GM18526 (cell line): Measurements from ENCODE around the gene EDC3.

ENCODE experiments used
- POLR2A ChIP-seq: IDR thresholded peaks from 3 replicates; pipeline ENCODE4 v1.6.1; 2011; ENCODE audit not compliant: insufficient read length; ENCODE audit errors: extremely low read depth

The EDC3 gene

DNA sequence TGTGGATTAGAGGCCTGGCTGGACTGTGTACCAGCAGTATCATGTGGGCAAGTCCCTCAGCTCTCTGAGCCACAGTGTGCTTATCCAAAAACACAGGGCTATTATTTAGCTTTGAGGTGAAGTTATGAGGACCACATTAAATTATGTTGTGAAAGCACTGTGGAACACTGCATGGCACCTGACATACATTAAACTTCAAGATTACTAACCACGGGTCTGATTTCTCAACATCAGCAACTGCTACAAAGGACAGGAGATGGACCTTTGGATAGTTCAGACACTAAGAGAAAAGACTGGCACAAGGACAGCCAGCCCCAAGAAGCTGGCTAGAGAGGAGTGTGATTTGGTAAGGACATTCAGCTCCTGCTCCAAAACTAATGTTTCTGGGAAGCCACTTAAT is 58.8 kb downstream of the EDC3 start:
- TF ChIP-seq POLR2A, result no peak

DNA sequence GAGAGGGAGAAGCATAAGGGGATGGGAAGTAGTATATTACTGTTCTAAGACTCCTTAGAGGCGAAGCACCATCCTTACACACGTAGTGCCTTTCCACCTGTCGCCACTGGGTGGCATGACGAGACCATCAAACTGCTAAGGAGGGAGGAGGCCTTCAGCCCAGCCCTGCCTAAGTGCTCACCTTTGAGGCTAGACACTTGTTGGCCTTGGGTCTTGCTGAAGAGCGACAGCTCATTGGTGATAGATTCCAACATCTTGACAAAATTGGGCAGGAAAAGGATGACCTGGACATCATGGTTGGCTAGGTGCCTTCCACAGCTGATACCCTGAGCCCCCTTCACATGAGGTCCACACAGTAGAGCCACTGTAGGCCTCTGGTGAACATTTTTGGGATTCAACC is 60.6 kb downstream of the EDC3 start:
- no peak for TF ChIP-seq POLR2A

DNA sequence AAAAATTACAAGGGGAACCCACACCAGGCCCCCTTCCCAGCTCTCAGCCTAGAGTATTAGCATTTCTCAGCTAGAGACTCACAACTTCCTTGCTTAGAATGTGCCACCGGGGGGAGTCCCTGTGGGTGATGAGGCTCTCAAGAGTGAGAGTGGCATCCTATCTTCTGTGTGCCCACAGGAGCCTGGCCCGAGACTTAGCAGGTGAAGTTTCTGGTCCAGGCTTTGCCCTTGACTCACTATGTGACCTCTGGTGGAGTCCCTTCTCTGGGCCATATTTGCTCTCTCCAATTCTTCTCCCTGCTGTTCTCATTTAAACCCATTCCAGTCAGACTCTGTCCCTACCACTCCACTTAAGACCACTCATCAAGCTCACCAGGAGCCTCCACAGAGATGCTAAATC is 62.0 kb downstream of the EDC3 start:
- TF ChIP-seq POLR2A, result no peak

DNA sequence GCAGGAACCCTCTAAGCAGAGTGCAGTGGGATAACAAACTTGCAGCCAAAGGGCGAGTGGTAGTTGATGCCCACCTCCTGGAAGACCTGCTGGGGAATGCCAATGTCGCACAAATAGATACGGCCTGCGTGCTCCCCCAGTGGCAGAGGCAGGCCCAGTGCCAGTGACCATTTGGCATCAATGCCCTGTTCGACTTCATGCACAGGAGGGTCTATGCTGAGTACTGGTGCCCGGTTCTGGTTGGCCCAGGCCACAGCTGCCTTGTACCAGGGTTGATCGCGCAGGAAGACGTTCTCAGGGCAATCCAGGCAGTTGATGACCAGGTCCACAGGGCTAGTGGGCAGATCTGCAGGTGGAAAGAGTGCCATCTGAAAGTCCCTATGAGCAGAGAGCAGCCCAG is 63.2 kb downstream of the EDC3 start:
- no peak for TF ChIP-seq POLR2A

DNA sequence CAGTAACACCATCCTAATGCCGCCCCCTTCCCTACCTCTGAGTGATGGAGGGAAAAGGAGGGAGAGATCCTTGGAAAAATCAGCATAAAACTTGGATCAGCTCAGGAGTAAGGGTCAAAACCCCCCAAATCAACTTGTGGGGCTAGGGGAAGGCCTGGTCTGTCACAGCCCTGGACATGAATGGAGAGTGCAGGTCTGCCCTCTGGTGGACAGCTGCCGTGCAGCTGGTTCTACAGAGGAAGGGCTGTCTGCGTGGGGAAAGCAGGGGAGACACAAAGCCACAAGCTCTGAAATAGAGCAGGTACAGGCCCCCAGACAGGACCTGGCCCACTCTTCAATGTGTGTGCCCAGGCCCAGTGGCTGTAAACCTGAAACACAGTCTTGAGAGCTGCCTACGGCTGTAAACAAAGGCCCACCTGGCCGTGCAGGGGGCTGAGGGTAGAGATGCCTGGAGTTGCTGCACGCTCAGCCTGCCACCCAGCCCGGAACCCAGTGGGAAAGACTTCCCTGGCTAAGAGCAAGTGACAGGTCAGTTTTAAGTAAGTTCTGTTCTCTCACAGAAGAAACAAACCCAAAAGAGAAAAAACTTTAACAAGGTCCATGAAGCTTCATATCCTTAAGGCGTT is 63.8 kb downstream of the EDC3 start:
- TF ChIP-seq POLR2A, result no peak

DNA sequence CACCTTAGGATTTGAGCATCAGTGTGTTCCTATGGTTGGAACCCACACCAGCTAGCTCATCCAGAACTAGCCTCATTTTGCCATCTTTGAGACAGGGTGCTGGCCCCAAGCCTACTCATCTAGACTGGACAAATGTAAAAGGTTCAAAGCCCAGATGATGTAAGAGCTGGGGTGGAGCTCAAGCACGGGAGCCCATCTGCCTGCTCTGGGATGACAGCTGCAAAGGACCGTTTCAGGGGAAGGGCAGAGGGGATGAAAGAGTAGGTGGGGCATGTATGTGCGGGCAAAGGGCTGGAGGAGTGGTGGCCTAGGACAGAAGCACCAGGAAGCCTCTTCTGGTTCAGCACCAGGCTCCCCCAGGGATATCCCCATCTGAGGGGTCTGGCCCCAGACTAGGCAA is 64.4 kb downstream of the EDC3 start:
- TF ChIP-seq POLR2A, result no peak

DNA sequence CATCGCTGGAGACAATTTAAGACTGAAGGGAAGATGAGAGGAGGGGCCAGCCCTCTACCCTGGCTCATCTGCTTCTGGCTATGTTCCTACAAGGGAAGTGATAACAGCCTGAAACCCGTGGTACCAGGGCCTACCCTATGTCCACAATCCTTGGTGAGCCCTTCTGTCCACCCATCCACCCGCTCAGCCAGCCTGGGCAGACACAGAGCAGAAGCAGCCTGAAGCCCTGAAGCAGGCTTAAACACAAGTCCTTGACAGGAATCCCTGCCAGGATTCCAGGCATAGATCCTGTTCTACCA is 64.8 kb downstream of the EDC3 start:
- TF ChIP-seq POLR2A, result no peak

DNA sequence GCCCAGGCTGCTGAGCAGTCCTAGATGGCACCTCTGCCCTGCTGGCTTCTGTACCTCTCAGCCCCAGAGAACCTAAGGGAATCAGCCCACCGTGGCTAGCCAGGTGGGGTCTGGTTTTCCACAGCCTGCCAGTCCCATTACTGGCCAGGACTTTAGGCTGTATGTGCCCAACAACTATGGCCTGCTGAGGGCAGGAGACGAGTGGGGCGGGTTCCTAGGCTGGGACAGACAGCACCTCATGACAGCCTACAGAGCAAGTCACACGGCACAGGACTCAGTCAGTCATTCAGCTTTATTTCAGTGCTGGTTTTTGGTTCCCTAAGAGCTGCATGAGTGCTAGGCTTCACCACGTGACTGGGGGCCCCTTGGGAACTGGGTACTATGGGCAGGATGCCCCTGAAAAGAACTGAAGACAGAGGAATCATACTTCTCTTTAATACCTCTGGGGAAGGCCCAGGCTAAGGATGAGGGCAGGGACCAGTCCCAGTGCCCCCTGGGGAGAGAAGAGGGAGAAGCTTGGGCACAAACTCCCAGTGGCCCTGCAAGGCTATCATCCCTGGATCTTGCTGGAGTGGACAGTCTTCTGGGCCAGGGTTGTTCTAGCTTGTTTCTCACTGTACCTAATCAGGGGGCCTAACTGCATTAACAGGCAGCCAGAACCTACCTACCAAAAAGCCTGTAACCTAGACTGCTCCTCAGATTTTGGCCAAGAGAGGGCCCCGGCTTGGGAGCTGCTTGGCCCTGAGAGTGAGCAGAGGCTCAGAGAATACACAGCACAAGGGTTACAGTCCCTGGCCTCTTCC is 65.3 kb downstream of the EDC3 start:
- no peak for TF ChIP-seq POLR2A

DNA sequence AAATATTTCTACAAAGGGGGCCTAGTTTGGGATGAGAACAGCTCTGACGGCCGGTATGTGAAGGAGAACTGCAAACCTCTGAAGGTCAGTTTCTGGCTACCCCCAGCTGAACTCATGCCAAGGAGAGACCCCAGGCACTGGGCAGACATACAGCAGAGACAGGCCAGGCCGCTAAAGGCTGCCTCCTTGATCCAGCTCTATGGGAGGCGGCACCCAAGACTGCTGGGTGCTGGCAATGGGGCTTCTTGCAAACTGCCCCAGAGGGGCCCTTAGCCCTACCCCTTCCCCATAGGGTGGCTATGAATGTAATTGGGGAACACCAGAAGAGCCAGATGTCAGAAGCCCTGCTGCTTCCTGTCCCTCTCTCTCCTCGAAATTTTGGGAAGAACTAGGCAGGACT is 66.9 kb downstream of the EDC3 start:
- no peak for TF ChIP-seq POLR2A

DNA sequence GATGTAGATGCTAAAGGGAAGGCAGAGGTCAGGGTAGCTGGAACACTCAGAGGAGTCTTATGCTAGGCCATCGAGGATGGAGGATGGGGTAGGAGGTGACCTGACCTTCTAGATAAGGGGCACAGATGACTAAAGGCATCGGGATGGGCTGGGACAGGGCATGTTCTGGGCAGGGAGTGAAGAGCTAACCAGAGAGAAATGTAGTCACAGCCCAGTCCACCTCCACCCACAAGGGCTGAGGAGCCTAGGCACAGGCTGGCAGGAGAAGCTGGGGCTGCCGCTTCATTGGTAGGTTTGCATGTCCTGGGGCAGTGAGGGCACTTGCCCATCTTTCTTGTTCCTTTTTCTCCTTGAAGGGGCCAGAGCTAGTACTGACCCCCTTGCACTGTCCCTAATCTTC is 67.6 kb downstream of the EDC3 start:
- no peak for TF ChIP-seq POLR2A

DNA sequence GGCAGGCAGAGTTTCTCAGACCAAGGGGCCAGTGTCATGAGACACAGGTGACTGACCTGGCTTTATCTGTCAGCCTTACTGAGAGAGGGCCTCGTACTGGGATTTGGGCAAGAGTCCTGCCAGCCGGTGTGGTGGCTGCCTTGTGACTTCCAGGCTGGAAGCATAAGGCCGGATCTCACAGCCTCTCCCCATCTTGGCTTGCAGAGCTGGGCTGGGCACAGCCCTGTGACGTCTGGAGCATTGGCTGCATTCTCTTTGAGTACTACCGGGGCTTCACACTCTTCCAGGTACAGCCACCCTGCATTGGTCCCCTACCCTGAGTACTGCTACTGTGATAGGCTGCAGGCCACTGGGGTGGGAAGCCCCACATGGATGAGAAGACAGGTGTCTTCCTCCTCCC is 68.1 kb downstream of the EDC3 start:
- TF ChIP-seq POLR2A, result no peak

DNA sequence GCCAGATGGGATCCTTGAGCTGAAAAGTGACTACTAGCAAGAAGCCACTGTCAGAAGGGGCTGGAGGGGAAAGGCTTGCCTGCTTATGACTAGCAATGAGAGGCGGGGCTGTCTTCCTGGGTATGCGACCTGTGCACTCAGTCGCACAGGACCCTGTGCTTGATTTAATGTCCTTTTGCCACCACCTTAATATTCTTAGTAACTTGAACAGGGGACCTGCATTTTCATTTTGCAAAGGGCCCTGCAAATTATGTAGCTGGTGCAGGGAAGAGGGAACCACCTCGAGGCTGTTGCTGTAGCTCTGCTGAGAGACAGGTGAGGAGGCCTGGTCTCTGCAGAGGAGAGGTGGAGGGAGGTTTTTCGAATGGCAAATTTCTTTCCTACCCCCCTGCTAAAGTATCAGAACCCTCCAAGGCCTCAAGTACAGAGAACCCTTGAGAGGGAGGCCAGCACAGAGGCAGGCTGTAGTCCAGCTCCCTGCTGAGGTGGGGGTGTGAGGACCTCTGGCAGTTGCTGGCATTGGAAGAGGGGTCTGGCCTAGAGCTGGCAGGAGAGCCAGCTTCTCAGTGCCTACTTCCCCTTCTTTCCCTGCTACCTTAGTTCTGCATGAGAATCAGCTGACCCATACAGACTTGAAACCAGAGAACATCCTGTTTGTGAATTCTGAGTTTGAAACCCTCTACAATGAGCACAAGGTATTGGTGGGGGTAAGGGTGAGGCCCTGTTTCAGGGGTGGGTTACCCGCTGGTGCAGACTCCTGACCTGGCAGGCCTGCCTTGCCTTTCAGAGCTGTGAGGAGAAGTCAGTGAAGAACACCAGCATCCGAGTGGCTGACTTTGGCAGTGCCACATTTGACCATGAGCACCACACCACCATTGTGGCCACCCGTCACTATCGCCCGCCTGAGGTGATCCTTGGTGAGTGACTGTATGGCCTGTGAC is 68.8 kb downstream of the EDC3 start:
- no peak for TF ChIP-seq POLR2A

DNA sequence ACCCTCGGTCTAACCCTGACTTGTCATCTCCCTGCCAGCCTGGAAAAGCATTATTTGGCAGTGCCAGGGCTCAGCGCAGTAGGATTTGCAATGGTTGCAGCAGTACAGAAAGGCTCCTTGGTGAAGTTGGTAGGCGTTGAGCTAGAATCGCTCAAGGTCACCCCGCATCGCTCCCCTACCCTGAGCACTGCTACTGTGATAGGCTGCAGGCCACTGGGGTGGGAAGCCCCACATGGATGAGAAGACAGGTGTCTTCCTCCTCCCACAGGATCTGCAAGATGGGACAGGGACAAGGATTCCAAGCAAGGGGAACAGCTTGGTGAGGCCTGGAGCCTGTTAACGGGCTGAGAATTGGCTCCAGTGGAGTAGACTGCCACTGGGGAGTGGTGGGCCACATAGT is 69.5 kb downstream of the EDC3 start:
- TF ChIP-seq POLR2A, result no peak

DNA sequence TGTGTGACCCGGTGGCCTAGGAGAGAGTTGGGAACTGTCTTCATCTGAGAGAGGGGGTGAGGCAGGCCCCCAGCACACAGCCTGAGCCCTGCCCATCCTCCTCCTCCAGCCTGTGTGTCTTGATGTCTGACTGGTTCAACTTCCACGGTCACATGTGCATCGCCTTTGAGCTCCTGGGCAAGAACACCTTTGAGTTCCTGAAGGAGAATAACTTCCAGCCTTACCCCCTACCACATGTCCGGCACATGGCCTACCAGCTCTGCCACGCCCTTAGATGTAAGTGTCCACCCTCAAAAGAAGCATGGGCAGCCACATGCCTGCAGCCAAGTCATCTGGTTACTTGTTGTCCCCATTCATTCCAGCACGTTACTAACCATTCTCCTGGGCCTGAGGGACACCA is 70.1 kb downstream of the EDC3 start:
- no peak for TF ChIP-seq POLR2A

DNA sequence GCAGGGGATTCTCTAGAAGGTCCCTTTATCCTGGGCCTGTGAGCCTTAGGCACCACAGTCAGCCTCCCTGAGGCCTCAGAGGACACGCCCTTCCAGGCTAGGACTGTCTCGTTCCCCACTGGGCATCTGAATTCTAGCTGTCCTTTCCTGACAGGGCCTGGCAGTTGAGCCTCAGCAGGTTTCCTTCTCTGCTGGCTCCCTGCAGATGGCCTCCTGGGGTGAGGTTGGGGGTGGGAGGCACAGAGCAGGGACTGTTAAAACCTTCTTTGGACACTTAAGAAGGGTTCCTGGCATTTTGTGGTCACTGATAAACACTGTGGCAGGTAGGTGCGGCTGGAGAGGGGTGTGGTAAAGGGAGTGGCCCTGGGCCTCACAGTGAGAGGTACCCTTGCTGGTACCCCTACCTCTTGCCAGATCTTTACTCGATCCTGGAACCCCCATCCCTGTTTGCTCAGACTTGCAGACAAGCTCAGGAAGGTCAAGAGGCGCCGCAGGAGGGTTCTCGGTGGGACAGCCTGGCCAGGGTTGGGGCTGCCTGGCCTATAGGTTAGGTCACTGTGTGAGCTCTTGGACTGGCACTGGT is 71.7 kb downstream of the EDC3 start:
- no peak for TF ChIP-seq POLR2A

DNA sequence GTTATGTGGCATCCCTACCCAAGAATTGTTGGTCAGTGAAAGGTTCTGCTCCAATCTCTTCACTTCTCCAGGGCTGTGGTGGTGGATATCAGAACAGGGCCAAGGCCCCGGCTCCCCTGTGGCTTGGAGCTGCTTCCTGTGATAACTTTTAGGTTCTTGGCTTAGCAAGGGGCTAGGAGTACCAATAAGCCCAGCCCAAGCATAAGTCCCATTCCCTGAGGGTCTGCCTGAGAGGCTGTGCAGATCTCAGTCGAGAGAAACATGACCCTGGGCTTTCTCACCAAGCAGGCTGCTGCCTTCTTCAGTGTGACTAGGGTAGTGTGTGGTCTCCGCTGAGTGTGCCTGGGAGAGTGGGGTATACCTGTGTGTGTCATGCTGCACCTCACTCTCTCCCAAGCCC is 73.1 kb downstream of the EDC3 start:
- TF ChIP-seq POLR2A, result no peak
